Measurements from ENCODE around the gene FCGR3B.
"Not testable (repeated sequence)": the region's sequence is repeated elsewhere in the genome, so short reads cannot be mapped to it uniquely, and the experiment has no call there.

The FCGR3B gene

DNA sequence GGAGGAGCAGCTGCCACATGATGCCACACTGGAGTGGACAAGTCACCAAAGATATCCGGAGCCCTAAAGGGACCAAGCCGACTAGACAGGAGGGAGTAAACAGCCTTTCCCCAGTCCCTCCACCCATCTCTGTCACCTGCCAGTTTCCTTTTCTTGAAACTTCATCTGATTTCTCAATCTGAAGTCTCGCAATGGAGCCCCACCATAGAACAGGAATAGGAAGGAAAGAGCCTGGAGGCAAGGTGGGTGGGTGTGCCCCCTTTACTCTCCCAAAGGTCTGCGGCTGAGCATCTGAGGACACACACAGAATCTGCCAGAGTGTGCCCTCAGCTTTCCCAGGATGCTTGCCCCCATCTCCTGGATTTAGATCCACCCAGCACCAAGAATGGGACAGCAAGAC, at the start of gene FCGR3B:
Gene FCGR3B, minus strand, starts transcription at position 101 of the 400 bp plus-strand sequence. Its CDS starts 82 bp downstream, at position 19.
- in situ Hi-C loops (cut with HindIII; ENCODE audit: low pct_unique_long_range_greater_than_20kb, low sequenced_read_pairs), result no loop called here
- no peak for TF ChIP-seq JUND (IDR thresholded peaks at IDR 0.05; ENCODE audit: low read depth)
- no peak for DNase-seq (ENCODE audit: low read depth in 1 of 2, low spot score in 1 of 2)

DNA sequence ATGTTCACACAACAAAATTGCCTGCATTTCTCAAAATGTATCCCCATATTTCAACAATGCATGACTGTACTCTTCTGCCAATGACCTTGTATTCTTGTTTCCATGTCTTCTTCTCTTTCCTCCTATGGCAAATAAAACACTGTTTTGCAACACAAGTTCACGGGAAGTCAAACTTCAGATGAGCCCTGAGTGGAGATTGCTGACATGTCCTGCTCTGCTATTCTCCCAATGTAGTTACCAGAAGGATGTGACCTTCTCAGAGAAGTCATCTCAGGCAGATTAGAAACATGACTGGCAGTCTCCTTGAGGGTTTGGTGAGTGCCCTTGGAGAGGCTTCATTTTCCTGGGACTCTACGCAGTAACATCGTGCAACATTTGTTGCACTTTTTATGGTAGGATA, 47.5 kb upstream of the FCGR3B start:
- no peak for TF ChIP-seq JUND (IDR thresholded peaks at IDR 0.05; ENCODE audit: low read depth)
- in situ Hi-C loops (cut with HindIII; ENCODE audit: low pct_unique_long_range_greater_than_20kb, low sequenced_read_pairs), result no loop called here
- no peak for DNase-seq (ENCODE audit: low read depth in 1 of 2, low spot score in 1 of 2)

DNA sequence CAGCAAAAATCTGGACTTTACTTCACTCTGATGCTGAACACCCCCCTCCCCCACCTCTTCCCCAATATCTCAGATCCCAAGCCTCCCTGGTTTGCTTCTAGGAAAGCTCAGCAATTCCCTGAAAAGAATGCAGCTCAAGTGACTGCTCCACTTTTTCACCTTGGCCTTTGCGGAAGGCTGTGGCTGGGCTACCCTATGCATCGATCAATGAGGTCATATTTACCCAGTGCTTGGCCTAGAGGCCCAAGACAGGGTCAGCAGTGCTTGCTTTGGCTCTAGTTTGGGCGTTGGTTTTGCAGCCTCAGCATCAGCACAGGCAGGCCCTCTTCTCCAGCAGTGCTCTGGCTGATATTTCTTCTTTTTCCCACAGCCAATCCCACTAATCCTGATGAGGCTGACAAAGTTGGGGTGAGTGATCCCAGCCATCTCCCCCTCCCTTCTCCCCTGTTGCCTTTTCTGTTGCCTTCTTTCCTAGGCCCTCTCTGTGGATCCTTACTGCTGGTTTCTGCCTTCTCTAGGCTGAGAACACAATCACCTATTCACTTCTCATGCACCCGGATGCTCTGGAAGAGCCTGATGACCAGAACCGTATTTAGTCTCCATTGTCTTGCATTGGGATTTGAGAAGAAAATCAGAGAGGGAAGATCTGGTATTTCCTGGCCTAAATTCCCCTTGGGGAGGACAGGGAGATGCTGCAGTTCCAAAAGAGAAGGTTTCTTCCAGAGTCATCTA, 46.1 kb upstream of the FCGR3B start:
- in situ Hi-C loops (cut with HindIII; ENCODE audit: low pct_unique_long_range_greater_than_20kb, low sequenced_read_pairs), result no loop called here
- DNase-seq (ENCODE audit: low read depth in 1 of 2, low spot score in 1 of 2), result peak in 1 of 2 experiments; percentile 29
- no peak for TF ChIP-seq JUND (IDR thresholded peaks at IDR 0.05; ENCODE audit: low read depth)

DNA sequence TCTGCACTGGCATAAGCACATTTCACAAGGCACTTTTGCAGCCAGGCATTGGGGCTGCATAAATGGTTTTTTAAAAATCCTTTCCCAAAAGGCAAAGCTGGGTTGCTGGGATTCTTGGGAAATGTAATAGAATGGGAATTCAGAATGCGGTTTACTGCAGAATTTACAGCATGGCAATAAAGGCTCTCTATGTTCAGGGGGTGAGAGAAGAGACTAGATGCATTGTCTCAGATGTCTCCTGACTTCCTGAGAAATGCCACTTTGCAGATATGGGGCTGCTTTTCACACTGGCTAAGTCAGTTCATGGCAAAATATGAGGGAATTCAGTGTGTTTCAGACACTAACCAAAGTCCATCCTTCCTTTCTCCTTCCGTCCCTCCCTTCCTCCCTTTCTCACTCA, 45.5 kb upstream of the FCGR3B start:
- TF ChIP-seq JUND (IDR thresholded peaks at IDR 0.05; ENCODE audit: low read depth), result no peak
- in situ Hi-C loops (cut with HindIII; ENCODE audit: low pct_unique_long_range_greater_than_20kb, low sequenced_read_pairs), result no loop called here
- no peak for DNase-seq (ENCODE audit: low read depth in 1 of 2, low spot score in 1 of 2)

DNA sequence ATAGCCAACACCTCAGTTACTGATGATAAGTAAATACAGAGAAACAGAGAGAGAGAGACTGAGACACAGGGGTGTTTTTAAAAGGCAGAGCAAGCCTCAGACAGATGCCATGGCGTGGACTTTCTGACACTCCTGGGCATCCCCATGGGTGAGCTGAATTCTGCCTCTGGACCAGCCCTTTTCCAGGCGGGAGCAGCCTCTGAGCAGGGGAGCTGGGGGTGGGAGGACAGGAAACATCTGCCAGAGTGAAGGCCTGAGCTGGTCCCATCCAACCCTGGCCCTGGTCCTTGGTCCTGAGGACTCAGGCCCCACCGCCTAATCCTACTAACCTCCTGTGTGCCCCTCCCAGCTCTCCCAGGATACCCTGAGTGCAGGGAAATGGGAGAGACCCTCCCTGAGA, 43.9 kb upstream of the FCGR3B start:
- in situ Hi-C loops (cut with HindIII; ENCODE audit: low pct_unique_long_range_greater_than_20kb, low sequenced_read_pairs); DNase-seq (ENCODE audit: low read depth in 1 of 2, low spot score in 1 of 2): not testable (repeated sequence)

DNA sequence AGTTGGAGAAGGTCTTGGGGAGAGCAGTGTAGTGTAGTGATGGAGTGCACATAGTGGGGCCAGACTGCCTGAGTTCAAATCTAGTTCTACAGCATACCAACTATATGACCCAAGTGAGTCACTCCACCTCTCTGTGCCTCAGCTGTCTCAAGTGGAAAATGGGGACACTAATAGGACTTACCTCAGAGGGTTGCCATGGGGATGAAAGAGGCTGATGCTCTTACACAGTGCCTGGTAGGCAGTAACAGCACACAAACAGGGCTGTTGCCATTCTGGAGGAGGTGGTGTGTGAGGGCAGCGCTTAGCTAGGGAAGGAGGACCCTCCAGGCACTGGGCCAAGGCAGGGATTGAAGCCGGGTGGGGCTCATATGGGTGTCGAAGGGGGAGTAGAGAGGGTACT, 43.5 kb upstream of the FCGR3B start:
- in situ Hi-C loops (cut with HindIII; ENCODE audit: low pct_unique_long_range_greater_than_20kb, low sequenced_read_pairs); DNase-seq (ENCODE audit: low read depth in 1 of 2, low spot score in 1 of 2): not testable (repeated sequence)

DNA sequence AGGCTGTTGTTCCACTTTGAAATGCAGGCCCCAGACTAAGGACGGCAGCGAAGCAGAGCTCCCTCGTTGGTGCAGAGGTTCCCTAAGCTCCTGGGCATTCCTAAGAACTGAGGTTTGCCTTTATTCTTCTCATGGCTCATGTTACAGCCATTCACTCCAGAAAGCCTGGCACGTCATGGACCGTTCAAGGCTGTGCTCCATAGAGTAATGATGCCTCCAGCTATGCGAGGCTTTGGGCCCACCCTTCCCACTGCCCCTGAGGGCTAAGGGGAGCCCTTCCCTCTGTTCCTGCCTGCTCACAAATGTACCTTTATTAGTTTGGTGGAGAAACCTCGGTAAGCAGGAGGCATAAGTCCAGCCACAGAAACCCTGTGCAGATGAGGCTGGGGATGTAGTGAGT, 42.5 kb upstream of the FCGR3B start:
- in situ Hi-C loops (cut with HindIII; ENCODE audit: low pct_unique_long_range_greater_than_20kb, low sequenced_read_pairs); DNase-seq (ENCODE audit: low read depth in 1 of 2, low spot score in 1 of 2): not testable (repeated sequence)

DNA sequence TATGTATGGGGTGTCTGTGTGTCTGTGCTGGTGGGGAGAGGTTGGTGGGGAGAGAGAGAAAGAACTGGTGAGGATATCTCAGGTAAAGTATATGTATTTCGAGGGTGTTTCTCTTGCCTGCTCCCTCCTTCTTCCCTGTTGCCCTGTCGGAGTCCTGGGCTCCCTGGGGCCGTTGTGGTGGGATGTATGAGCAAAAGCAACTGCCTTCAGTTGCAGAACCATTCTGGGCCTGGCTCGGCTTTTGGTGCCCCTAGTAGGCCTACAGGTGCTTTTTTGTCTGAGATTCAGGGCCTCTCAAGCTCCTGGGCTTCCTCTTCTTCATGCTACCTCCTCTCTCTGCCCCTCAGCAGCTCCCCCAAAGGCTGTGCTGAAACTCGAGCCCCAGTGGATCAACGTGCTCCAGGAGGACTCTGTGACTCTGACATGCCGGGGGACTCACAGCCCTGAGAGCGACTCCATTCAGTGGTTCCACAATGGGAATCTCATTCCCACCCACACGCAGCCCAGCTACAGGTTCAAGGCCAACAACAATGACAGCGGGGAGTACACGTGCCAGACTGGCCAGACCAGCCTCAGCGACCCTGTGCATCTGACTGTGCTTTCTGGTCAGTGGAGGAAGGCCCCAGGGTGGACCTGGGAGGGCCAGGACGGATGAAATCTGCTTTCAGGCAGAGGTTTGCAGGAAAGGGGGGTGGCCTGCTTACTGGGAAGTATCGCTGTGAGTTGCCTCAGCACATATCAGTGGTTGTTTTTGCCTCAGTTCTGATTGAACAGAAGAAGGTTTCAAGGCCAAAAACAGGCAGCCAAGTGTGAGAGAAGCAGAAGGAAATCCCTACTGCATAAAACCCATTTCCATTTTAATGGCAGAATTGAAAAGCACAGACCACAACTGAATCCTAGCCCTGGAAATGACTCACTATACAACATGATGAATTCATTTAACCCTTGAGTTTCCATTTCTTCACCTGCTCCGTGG, 40.4 kb upstream of the FCGR3B start:
- in situ Hi-C loops (cut with HindIII; ENCODE audit: low pct_unique_long_range_greater_than_20kb, low sequenced_read_pairs); DNase-seq (ENCODE audit: low read depth in 1 of 2, low spot score in 1 of 2): not testable (repeated sequence)

DNA sequence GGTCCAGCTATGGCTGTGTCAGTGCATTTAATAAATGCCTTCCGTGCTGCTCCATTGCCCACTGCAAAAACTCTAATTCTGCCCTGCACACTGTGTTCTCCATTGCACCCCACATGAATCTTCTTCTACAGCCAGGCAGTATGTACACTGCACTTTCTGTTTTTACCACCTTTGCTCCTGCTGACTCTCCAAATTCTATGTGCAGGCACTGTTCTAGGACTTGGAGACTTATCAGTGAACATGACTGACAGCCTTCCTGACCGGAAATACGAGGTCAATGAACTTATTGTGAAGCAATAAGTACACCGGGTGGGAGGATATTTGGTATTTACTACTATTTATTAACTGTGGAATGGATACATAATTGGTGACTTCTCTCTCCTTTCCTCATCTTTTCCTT, 33.7 kb upstream of the FCGR3B start:
- in situ Hi-C loops (cut with HindIII; ENCODE audit: low pct_unique_long_range_greater_than_20kb, low sequenced_read_pairs); DNase-seq (ENCODE audit: low read depth in 1 of 2, low spot score in 1 of 2): not testable (repeated sequence)

DNA sequence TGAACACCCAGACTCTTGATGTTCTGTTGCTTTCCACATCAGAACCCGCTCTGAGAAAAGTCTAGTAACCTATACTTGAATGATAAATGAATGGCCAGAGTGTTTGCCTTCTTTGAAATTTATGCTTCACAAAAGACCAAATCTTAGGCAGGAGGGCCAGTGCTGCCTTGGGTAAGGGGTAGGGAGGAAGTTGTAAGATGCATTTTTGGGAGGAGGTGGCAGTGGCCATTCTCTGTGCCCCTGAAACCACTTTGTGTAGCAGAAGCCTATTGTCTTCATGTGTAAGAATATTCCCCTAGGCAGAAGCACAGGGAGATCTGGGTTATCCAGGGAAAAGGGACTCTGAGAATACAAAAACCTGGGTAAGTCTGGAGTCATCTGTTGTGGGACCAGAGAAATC, 32.6 kb upstream of the FCGR3B start:
- in situ Hi-C loops (cut with HindIII; ENCODE audit: low pct_unique_long_range_greater_than_20kb, low sequenced_read_pairs), result not testable (repeated sequence)

DNA sequence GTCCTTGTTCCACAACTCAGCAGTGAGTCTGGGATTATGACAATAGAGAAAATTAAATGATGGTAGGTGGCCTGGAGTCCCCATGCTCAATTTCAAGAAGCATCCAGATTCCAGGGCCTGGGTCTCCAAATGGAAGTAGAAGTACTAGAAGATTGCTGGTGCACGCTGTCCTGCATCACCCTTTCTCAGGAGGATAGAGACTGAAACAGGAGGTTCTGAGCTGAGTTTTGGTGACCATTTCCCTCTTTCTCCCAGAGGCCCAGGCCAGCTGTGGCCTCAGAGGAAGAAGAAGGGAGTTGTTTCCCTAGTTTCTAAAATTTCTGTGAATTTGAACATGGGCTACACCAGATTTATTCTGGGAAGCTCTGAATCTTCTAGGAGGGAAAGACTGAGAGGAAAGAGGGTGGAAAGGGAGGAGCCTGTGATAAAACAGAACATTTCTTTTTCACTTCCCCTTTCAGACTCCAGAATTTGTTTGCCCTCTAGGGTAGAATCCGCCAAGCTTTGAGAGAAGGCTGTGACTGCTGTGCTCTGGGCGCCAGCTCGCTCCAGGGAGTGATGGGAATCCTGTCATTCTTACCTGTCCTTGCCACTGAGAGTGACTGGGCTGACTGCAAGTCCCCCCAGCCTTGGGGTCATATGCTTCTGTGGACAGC, 31.8 kb upstream of the FCGR3B start, which contains the start of gene FCGR2B:
Gene FCGR2B, plus strand, starts transcription at position 460 of the 656 bp plus-strand sequence. Its CDS starts 99 bp downstream, at position 559.
- in situ Hi-C loops (cut with HindIII; ENCODE audit: low pct_unique_long_range_greater_than_20kb, low sequenced_read_pairs); DNase-seq (ENCODE audit: low read depth in 1 of 2, low spot score in 1 of 2): not testable (repeated sequence)

More for the DNA sequence above, 32.6 kb upstream of the FCGR3B start:
- DNase-seq (ENCODE audit: low read depth in 1 of 2, low spot score in 1 of 2), result not testable (repeated sequence)

DNA sequence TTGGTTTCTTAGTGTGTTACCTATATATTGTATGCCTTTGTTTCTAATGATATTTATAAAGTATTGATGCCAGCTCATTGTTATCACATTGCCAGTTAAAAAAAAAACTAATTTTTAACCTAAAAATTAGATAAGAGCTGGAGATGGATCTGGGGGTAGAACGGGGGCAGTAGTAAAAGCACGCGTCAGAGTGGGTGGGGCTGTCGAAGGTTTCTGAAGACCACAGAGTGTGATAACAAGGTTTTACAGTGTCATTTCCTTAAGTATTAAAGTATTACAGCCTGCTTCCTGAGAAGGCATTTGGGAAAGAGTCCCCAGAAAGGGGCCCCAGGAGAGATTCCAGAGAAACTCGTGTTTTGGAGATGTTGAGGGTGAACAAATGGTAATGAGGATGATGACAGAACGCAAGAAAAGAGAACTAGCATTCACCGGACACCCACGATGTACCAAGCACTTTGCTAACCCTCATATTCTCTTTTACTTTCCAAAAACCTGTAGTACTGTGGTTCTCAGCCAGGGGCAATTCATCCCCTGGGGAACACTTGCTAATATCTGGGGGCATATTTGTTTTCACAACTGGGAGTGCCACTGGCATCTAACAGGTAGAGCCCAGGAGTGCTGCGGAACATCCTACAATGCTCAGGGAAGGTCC, 30.8 kb upstream of the FCGR3B start:
- in situ Hi-C loops (cut with HindIII; ENCODE audit: low pct_unique_long_range_greater_than_20kb, low sequenced_read_pairs); DNase-seq (ENCODE audit: low read depth in 1 of 2, low spot score in 1 of 2): not testable (repeated sequence)

DNA sequence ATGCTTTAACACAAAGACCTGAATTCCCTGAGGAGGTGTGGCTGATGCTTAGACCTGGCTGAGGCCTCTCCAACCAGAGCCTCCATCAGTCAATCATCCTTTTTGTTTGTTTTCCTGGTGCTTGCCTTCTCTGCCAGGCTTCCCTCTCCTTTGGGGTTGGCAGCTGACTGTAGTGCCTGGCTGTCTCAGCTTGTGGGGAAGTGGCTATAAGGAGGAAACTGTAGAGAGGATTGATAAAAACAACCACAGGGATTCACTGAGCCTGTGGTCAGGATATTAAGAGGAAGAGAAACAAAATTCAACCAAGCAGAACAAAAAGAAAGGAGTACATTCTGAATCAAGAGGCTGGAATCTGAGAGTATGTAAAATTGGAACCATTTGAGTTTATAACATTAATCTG, 27.5 kb upstream of the FCGR3B start:
- DNase-seq (ENCODE audit: low read depth in 1 of 2, low spot score in 1 of 2); in situ Hi-C loops (cut with HindIII; ENCODE audit: low pct_unique_long_range_greater_than_20kb, low sequenced_read_pairs): not testable (repeated sequence)

DNA sequence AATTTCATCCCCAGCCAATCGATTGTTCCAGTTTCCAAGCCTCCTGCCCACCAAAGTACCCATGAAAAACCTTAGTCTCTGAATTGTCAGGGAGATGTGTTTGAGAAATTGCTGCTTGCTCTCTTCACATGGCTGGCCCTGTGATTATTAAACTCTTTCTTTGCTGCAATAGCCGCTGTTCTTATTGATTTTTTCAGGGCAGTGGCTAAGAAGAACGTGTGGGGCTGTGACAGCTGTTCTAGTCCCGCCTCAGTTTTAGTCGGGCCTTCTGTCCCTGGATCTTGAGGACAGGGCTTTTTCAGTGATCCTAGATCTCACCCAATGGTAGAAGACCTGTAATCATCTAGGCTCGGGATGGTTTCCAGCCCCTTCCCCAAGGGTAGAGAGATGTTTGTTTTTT, 23.0 kb upstream of the FCGR3B start:
- DNase-seq (ENCODE audit: low read depth in 1 of 2, low spot score in 1 of 2); in situ Hi-C loops (cut with HindIII; ENCODE audit: low pct_unique_long_range_greater_than_20kb, low sequenced_read_pairs): not testable (repeated sequence)

DNA sequence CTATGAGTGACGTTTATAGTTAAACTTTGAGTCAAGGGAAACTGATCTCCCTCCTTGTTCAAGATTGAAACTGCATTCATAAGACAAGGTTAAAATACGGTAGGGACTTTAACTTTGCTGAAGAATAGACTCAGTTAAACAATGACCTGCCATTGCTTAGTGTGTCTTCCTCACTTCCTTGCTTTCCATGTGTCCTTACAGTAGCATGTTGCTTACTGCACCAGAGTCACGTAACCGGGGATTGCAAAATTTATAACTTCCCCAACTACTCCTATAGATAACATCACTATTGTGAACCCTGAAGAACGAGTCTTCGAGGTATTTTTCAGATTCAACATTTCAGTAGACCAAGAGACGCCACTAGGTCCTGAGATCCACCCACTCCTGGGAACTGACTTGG, 22.6 kb upstream of the FCGR3B start:
- DNase-seq (ENCODE audit: low read depth in 1 of 2, low spot score in 1 of 2); in situ Hi-C loops (cut with HindIII; ENCODE audit: low pct_unique_long_range_greater_than_20kb, low sequenced_read_pairs): not testable (repeated sequence)

DNA sequence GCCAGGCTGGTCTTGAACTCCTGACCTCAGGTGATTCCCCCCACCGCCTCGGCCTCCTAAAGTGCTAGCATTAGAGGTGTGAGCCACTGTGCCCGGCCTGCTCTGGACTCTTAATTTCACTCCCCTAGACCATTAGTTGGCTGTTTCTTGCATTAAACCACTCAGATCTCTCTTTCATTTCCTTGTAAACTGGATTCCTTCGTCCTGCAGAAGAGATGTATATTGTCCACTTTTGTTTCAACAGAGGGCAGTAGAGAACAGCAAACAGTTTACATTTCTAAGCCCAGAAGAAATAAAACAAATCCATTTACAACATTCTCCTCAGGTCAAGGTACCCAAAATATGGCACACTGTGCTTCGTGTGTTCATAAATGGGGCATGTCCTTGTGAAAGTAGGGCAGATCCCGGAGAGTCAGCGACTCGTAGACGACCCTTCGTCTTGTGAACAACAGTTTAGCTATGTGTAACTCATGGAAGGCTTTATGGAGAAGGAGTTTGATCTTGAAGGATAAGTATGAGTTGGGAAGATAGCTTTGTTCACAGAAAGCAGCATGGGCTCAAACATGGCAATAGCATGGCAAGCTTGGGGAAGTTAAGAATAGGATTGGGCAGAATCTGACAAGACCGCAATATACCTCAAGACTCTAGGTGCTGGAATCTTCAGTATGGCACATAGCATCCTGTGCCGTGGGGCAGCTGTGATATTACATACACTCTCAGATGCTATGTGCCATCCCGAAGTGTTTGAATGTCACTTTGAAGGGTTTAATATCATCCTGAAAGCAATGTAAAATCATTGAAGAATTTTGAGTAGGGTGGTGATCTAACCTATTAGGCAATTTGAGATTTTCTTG, 16.8 kb upstream of the FCGR3B start:
- in situ Hi-C loops (cut with HindIII; ENCODE audit: low pct_unique_long_range_greater_than_20kb, low sequenced_read_pairs), result not testable (repeated sequence)
- DNase-seq (ENCODE audit: low read depth in 1 of 2, low spot score in 1 of 2), result peak in 1 of 2 experiments; percentile 68
